Neuronal stem cell (in vitro differentiated cells): ENCODE results near the gene SLC5A3.

Experiments
- DNase-seq: peaks from one replicate; pipeline ENCODE4 v3.0.0-alpha.2; 2013; ENCODE audit warnings: low spot score
- H2AFZ ChIP-seq: one replicate; pipeline ENCODE4 v1.6.1; 2013; ENCODE audit warnings: mild to moderate bottlenecking, low read length, inconsistent platforms
- H2AK5ac ChIP-seq: 2 replicates; pipeline ENCODE4 v1.6.1; 2013; ENCODE audit warnings: low read depth, mild to moderate bottlenecking, inconsistent platforms, low read length, moderate library complexity, mixed read lengths
- H2BK120ac ChIP-seq: 2 replicates; pipeline ENCODE4 v1.6.1; 2013; ENCODE audit warnings: low read depth, mild to moderate bottlenecking, inconsistent platforms, low read length, moderate library complexity, mixed read lengths
- H2BK12ac ChIP-seq: one replicate; pipeline ENCODE4 v1.6.1; 2013; ENCODE audit warnings: low read length, inconsistent platforms
- H2BK15ac ChIP-seq: 2 replicates; pipeline ENCODE4 v1.6.1; 2013; ENCODE audit warnings: mild to moderate bottlenecking, low read length, inconsistent platforms, mixed read lengths
- H2BK5ac ChIP-seq: one replicate; pipeline ENCODE4 v1.6.1; 2013; ENCODE audit warnings: inconsistent platforms, mild to moderate bottlenecking, low read length, moderate library complexity
- H3K14ac ChIP-seq: one replicate; pipeline ENCODE4 v1.6.1; 2013; ENCODE audit warnings: low read length, inconsistent platforms
- H3K18ac ChIP-seq: 2 replicates; pipeline ENCODE4 v1.6.1; 2013; ENCODE audit warnings: low read length, inconsistent platforms
- H3K23ac ChIP-seq: 2 replicates; pipeline ENCODE4 v1.6.1; 2013; ENCODE audit warnings: low read depth, mild to moderate bottlenecking, mixed read lengths, low read length, inconsistent platforms; ENCODE audit not compliant: poor library complexity
- H3K27ac ChIP-seq: replicated peaks from 3 replicates; pipeline ENCODE4 v1.5.1; 2013; ENCODE audit warnings: low read length, inconsistent platforms
- H3K27me3 ChIP-seq, 3 experiments: 2 replicates each; pipeline ENCODE4 v1.6.1; 2013; ENCODE audit warnings: low read length in 3 of 3, mild to moderate bottlenecking in 2 of 3, inconsistent platforms in 1 of 3, low read depth in 1 of 3, mixed read lengths in 1 of 3, moderate library complexity in 1 of 3; ENCODE audit not compliant: control insufficient read depth in 3 of 3, insufficient read depth in 3 of 3
- H3K36me3 ChIP-seq, 2 donors: replicated peaks in 1 of 2; 2 replicates each; pipeline ENCODE4 v1.6.1; 2013; ENCODE audit warnings: low read length in 2 of 2; ENCODE audit not compliant: control insufficient read depth in 2 of 2, insufficient read depth in 2 of 2
- H3K4ac ChIP-seq: 2 replicates; pipeline ENCODE4 v1.6.1; 2013; ENCODE audit warnings: inconsistent platforms, mild to moderate bottlenecking, low read length, moderate library complexity
- H3K4me1 ChIP-seq, 2 donors: 1 replicate in 1 of 2; 2 replicates in 1 of 2; pipeline ENCODE4 v1.6.1; 2013; ENCODE audit warnings: low read length in 2 of 2, low read depth in 1 of 2; ENCODE audit not compliant: control insufficient read depth in 2 of 2, insufficient read depth in 1 of 2
- H3K4me2 ChIP-seq: one replicate; pipeline ENCODE4 v1.6.1; 2013; ENCODE audit warnings: mild to moderate bottlenecking, low read length, inconsistent platforms; ENCODE audit not compliant: insufficient read depth, poor library complexity, severe bottlenecking
- H3K4me3 ChIP-seq, 2 donors: 2 replicates each; pipeline ENCODE4 v1.5.1; 2013; ENCODE audit warnings: low read length in 2 of 2, mild to moderate bottlenecking in 2 of 2, inconsistent platforms in 1 of 2, moderate library complexity in 1 of 2
- H3K79me1 ChIP-seq: one replicate; pipeline ENCODE4 v1.6.1; 2013; ENCODE audit warnings: low read depth, mild to moderate bottlenecking, inconsistent platforms, low read length, moderate library complexity
- H3K9ac ChIP-seq: one replicate; pipeline ENCODE4 v1.6.1; 2013; ENCODE audit warnings: mild to moderate bottlenecking, low read depth, low read length, inconsistent platforms; ENCODE audit not compliant: poor library complexity
- H3K9me3 ChIP-seq, 2 donors: replicated peaks in 1 of 2; 2 replicates each; pipeline versions ENCODE3 to v1.6.1; 2013; ENCODE audit warnings: low read length in 2 of 2, mild to moderate bottlenecking in 2 of 2, inconsistent platforms in 1 of 2, low read depth in 1 of 2, mixed read lengths in 1 of 2, moderate library complexity in 1 of 2; ENCODE audit not compliant: control insufficient read depth in 2 of 2, insufficient read depth in 1 of 2
- H4K8ac ChIP-seq: one replicate; pipeline ENCODE4 v1.6.1; 2013; ENCODE audit warnings: low read depth, mild to moderate bottlenecking, inconsistent platforms, low read length, moderate library complexity
- H4K91ac ChIP-seq: one replicate; pipeline ENCODE4 v1.6.1; 2013; ENCODE audit warnings: low read length, low read depth, mild to moderate bottlenecking, inconsistent platforms; ENCODE audit not compliant: poor library complexity
- WGBS, 2 donors: extraction: QIAGEN DNeasy Blood & Tissue Kit; methylation state at CpG; one replicate each; pipeline ENCODE4 v1.1.7; 2013; ENCODE audit warnings: missing lambda C conversion rate in 2 of 2, mixed read lengths in 1 of 2; ENCODE audit not compliant: insufficient read length in 2 of 2, insufficient replicate concordance in 1 of 2; ENCODE audit errors: extremely low coverage in 2 of 2; 5-methylcytosine and 5-hydroxymethylcytosine counted together

SLC5A3 gene

DNA sequence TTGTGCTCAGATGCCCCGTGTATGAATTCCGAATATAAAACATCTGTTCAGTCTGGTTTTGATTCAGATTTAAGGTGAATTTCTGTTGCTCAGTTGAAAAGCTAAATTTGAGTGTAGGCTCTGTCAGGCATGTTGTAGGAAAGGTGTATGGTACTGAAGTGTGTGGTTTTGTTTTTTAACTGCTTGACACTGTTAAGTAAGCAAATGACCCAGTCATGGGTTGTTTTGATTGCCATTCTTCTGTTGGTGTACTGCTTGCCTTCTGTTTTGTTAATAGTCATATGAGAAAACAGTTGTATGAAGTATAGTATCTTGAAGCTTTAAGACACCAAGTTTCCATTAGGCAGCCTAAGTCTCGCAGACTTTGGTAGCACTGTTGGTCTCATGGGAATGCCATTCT lies 10.0 kb downstream of the SLC5A3 start:
- no peak for DNase-seq
- Histone ChIP-seq H2BK12ac (no peak overlapping the region), H2BK15ac (no peak overlapping the region), H3K4me1 (peaks cover 0 to 8% of the 10 kb centered on the region in 2 donors), H3K27ac (no peak overlapping the region), H3K79me1 (peaks cover 3% of the 10 kb centered on the region), H3K36me3 (peaks cover 10 to 75% of the 10 kb centered on the region in 2 donors), H3K4me3 (no peak overlapping the region), H2AK5ac (no peak overlapping the region), H4K8ac (no peak overlapping the region), H2BK5ac (no peak overlapping the region), H3K4me2 (no peak overlapping the region), H3K14ac (no peak overlapping the region), H3K9ac (no peak overlapping the region), H4K91ac (no peak overlapping the region), H2BK120ac (no peak overlapping the region), H3K9me3 (peaks cover 0 to 1% of the 10 kb centered on the region in 2 donors), H3K18ac (no peak overlapping the region), H3K23ac (no peak overlapping the region), H3K4ac (no peak overlapping the region), H3K27me3 (no peaks in the 10 kb centered on the region), H2AFZ (no peak overlapping the region)
- WGBS, 2 donors = no CpG with 5 or more reads among the region's 3 CpGs

DNA sequence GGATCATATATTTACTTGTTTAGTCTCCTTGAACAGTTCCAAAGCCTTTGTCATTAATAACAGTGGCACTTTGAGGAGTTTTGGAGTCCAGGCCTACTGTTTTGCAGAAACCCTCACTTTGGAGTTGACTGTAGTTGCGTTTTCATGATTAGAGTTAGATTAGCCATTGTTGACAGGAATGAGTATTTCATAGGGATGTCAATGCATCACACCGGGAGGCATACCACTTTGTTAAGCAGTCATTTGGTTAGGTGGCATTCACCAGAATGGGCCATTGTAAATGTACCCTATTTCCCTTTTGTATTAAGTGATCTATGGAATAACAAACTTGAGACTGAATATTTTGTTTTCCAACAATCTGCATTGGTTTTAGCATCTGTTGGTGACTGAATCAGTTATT lies 11.8 kb downstream of the SLC5A3 start:
- no peak overlapping the region for H2BK15ac ChIP-seq
- WGBS, 2 donors = no CpG with 5 or more reads among the region's 2 CpGs
- no peak overlapping the region for H3K14ac ChIP-seq
- no peak overlapping the region for H3K23ac ChIP-seq
- H3K9ac ChIP-seq = no peak overlapping the region
- no peak overlapping the region for H4K8ac ChIP-seq
- peaks cover 0 to 6% of the 10 kb centered on the region in 2 donors for H3K4me1 ChIP-seq
- no peak overlapping the region for H2BK5ac ChIP-seq
- H3K36me3 ChIP-seq = peaks cover 8 to 68% of the 10 kb centered on the region in 2 donors
- peaks cover 0 to 1% of the 10 kb centered on the region in 2 donors for H3K9me3 ChIP-seq
- H2AK5ac ChIP-seq = no peak overlapping the region
- H3K4ac ChIP-seq = no peak overlapping the region
- DNase-seq = no peak
- no peak overlapping the region for H3K27ac ChIP-seq
- H3K18ac ChIP-seq = no peak overlapping the region
- no peak overlapping the region for H3K4me3 ChIP-seq
- peaks cover 3% of the 10 kb centered on the region for H3K79me1 ChIP-seq
- H2BK12ac ChIP-seq = no peak overlapping the region
- no peak overlapping the region for H3K4me2 ChIP-seq
- no peak overlapping the region for H2BK120ac ChIP-seq
- no peak overlapping the region for H2AFZ ChIP-seq
- H4K91ac ChIP-seq = no peak overlapping the region
- H3K27me3 ChIP-seq = no peaks in the 10 kb centered on the region

DNA sequence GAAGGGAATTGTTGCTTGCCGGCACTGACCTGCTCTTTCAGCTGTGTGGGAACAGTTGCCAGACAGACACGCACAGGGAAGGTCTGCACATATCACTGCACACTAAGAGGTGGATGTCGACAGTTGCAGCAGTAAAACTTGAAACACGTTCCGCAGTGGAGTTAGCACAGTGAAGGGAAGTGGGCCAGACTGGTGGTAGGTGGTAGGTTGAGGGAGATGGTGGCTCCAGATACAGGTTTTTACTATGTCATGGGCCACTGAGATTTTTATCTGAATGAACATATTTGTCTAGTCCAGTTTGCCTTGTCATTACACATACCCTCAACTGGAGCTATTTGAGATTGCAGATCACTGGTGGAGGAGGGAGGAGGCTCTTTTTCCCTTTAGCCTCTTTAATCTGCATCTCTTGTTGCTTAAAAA lies 13.5 kb downstream of the SLC5A3 start:
- Histone ChIP-seq H4K91ac (no peak overlapping the region), H2BK120ac (no peak overlapping the region), H3K9me3 (peaks cover 0 to 1% of the 10 kb centered on the region in 2 donors), H3K79me1 (peaks cover 2% of the 10 kb centered on the region), H2BK5ac (no peak overlapping the region), H3K4me1 (peaks cover 0 to 6% of the 10 kb centered on the region in 2 donors), H3K14ac (no peak overlapping the region), H2BK12ac (no peak overlapping the region), H3K9ac (peak overlapping the region; percentile 9), H3K36me3 (peaks cover 8 to 56% of the 10 kb centered on the region in 2 donors), H3K4me2 (no peak overlapping the region), H3K27ac (peak overlapping the region; percentile 12), H3K27me3 (no peaks in the 10 kb centered on the region), H2AFZ (no peak overlapping the region), H3K18ac (no peak overlapping the region), H3K23ac (no peak overlapping the region), H3K4ac (no peak overlapping the region), H4K8ac (no peak overlapping the region), H2AK5ac (no peak overlapping the region), H2BK15ac (no peak overlapping the region), H3K4me3 (peak overlapping the region in 1 of 2 donors; percentile 63)
- no peak for DNase-seq
- no CpG with 5 or more reads among the region's 5 CpGs for WGBS, 2 donors

DNA sequence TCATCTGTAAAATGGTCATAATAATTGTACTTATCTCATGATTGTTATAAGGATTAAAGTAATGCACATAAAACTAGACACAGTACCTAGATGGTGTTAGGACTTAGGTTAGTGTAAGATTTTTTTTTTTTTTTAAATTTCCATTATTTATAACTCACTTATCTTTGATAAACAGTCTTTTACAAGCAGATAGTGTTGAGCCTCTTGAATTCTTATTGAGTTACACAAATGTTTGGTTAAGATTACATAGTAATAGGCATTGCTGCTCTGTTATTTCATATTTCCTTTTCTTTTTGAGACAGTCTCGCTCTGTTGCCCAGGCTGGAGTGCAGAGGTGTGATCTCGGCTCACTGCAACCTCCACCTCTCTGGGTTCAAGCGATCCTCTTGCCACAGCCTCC lies 15.4 kb downstream of the SLC5A3 start:
- Histone ChIP-seq H3K79me1 (peaks cover 2% of the 10 kb centered on the region), H3K4me1 (peaks cover 2 to 6% of the 10 kb centered on the region in 2 donors), H2BK12ac (no peak overlapping the region), H3K4ac (no peak overlapping the region), H2BK15ac (no peak overlapping the region), H3K27me3 (no peaks in the 10 kb centered on the region), H3K4me2 (no peak overlapping the region), H3K36me3 (peaks cover 4 to 45% of the 10 kb centered on the region in 2 donors), H2AK5ac (no peak overlapping the region), H4K8ac (no peak overlapping the region), H3K4me3 (no peak overlapping the region), H4K91ac (no peak overlapping the region), H2BK5ac (no peak overlapping the region), H2BK120ac (no peak overlapping the region), H3K27ac (no peak overlapping the region), H2AFZ (no peak overlapping the region), H3K9ac (no peak overlapping the region), H3K18ac (no peak overlapping the region), H3K9me3 (peaks cover 0 to 1% of the 10 kb centered on the region in 2 donors), H3K14ac (no peak overlapping the region), H3K23ac (no peak overlapping the region)
- DNase-seq = no peak
- no CpG with 5 or more reads among the region's 3 CpGs for WGBS, 2 donors
